Caco-2 (cell line): Measurements from ENCODE around the gene KIAA1755. TPM values are rescaled to one million over a fixed set of nuclear protein-coding genes. Genes with fewer than 3 reads are reported as not detected.

Source experiments
- BruUV-seq: library from RNA; stranded (reverse); fragments of 400-500 nt; replicated peaks from 2 replicates; lab custom pipeline; 2021; lab: Mats Ljungman, UMichigan
- CTCF ChIA-PET: fragments of 300-600 bp; sonication (Branson Sonifier 250); formaldehyde crosslinking; loops from one replicate; lab custom pipeline; 2022; ENCODE audit warnings: antibody characterized with exemption; lab: Charles Lee
- POLR2A ChIA-PET: fragments of 300-600 bp; sonication (Branson Sonifier 250); formaldehyde crosslinking; loops from one replicate; lab custom pipeline; 2022; ENCODE audit warnings: antibody characterized with exemption; lab: Charles Lee
- DNase-seq, 2 experiments: peaks; one replicate each; pipeline versions ENCODE4 v3.0.0 to v3.0.0-alpha.2; 2020 to 2022
- H3K27me3 ChIP-seq: replicated peaks from 2 replicates; pipeline ENCODE4 v1.6.0; 2011; ENCODE audit warnings: low read length; ENCODE audit not compliant: control insufficient read depth, insufficient read depth
- H3K36me3 ChIP-seq: 2 replicates; pipeline ENCODE4 v1.5.1; 2011; ENCODE audit warnings: low read length; ENCODE audit not compliant: control insufficient read depth, insufficient read depth
- H3K4me1 ChIP-seq: fragments of 250-450 bp; sonication (Bioruptor Pico); 2 replicates; pipeline ENCODE4 v1.5.1; 2020; ENCODE audit warnings: mild to moderate bottlenecking
- H3K4me3 ChIP-seq: 2 replicates; pipeline ENCODE4 v1.5.1; 2011; ENCODE audit warnings: low read depth, mild to moderate bottlenecking, control low read depth, low read length
- H3K9me3 ChIP-seq: fragments of 250-450 bp; sonication (Bioruptor Pico); 2 replicates; pipeline ENCODE4 v1.5.1; 2020; ENCODE audit warnings: mild to moderate bottlenecking, moderate library complexity
- H3K27ac Mint-ChIP-seq: one replicate; pipeline ENCODE4 v1.8.0; 2022; ENCODE audit warnings: mixed read lengths; ENCODE audit not compliant: unreplicated experiment
- H3K27me3 Mint-ChIP-seq: one replicate; pipeline ENCODE4 v1.8.0; 2022; ENCODE audit warnings: mixed read lengths; ENCODE audit not compliant: insufficient read depth, unreplicated experiment
- H3K36me3 Mint-ChIP-seq: one replicate; pipeline ENCODE4 v1.8.0; 2022; ENCODE audit warnings: mild to moderate bottlenecking, mixed read lengths; ENCODE audit not compliant: insufficient read depth, unreplicated experiment
- H3K4me1 Mint-ChIP-seq: one replicate; pipeline ENCODE4 v1.8.0; 2022; ENCODE audit warnings: low read depth, mixed read lengths; ENCODE audit not compliant: unreplicated experiment
- H3K4me3 Mint-ChIP-seq: one replicate; pipeline ENCODE4 v1.8.0; 2022; ENCODE audit warnings: mild to moderate bottlenecking, moderate library complexity, mixed read lengths; ENCODE audit not compliant: unreplicated experiment
- H3K9me3 Mint-ChIP-seq: one replicate; pipeline ENCODE4 v1.8.0; 2022; ENCODE audit warnings: mixed read lengths; ENCODE audit not compliant: unreplicated experiment
- intact Hi-C: fragments of 100-400 bp; cut with micrococcal nuclease; formaldehyde crosslinking; loops from one replicate; pipeline ENCODE4 v1.10.0; 2022; ENCODE audit not compliant: unreplicated experiment
- total RNA-seq: library from RNA; stranded (reverse); gene quantifications from 2 replicates; pipeline ENCODE4 v1.2.3, GENCODE V29; 2022
- TF ChIP-seq, protein P1 (sequence below), 2 experiments: fragments of 200-600 bp in 1 of 2; IDR thresholded peaks; 1 replicate in 1 of 2; 2 replicates in 1 of 2; pipeline versions ENCODE4 v1.5.1 to v1.8.0; 2011 to 2022; ENCODE audit warnings: antibody characterized with exemption in 1 of 2, control low read depth in 1 of 2, inconsistent platforms in 1 of 2, low read depth in 1 of 2, low read length in 1 of 2, mild to moderate bottlenecking in 1 of 2, moderate library complexity in 1 of 2; ENCODE audit not compliant: insufficient read depth in 1 of 2, severe bottlenecking in 1 of 2, unreplicated experiment in 1 of 2

KIAA1755 gene
- total RNA-seq, 1 experiment from 2014 or later, result 0.20 TPM

- no peak for DNase-seq
- Mint-ChIP-seq H3K9me3 (no peaks in the 10 kb centered on the region), H3K4me1 (no peaks in the 10 kb centered on the region), H3K4me3 (no peak overlapping the region), H3K27me3 (peaks cover 8% of the 10 kb centered on the region), H3K36me3 (no peaks in the 10 kb centered on the region), H3K27ac (no peak overlapping the region)
- BruUV-seq, result no TSS peak
- H3K4me3 ChIP-seq, result no peak overlapping the region
- no peaks in the 10 kb centered on the region for H3K9me3 ChIP-seq
- ChIA-PET CTCF (interaction anchor here (0.6 to 0.7 kb wide), 2 partner anchors 68 to 76 kb away, joined by 4 to 5 read pairs; no protein-coding TSS in a partner anchor), POLR2A (no interaction called here)
- H3K36me3 ChIP-seq, result no peaks in the 10 kb centered on the region
- H3K4me1 ChIP-seq, result peaks cover 8% of the 10 kb centered on the region
- H3K27me3 ChIP-seq, result no peaks in the 10 kb centered on the region
- intact Hi-C loops, result loop anchor here (10.0 kb wide), 1 partner anchor 244 kb away; no protein-coding TSS in a partner anchor
- TF ChIP-seq, protein P1, sequence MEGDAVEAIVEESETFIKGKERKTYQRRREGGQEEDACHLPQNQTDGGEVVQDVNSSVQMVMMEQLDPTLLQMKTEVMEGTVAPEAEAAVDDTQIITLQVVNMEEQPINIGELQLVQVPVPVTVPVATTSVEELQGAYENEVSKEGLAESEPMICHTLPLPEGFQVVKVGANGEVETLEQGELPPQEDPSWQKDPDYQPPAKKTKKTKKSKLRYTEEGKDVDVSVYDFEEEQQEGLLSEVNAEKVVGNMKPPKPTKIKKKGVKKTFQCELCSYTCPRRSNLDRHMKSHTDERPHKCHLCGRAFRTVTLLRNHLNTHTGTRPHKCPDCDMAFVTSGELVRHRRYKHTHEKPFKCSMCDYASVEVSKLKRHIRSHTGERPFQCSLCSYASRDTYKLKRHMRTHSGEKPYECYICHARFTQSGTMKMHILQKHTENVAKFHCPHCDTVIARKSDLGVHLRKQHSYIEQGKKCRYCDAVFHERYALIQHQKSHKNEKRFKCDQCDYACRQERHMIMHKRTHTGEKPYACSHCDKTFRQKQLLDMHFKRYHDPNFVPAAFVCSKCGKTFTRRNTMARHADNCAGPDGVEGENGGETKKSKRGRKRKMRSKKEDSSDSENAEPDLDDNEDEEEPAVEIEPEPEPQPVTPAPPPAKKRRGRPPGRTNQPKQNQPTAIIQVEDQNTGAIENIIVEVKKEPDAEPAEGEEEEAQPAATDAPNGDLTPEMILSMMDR (IDR thresholded peaks at IDR 0.05; ENCODE audit: insufficient read depth in 1 of 2, low read depth in 1 of 2, low read length in 1 of 2, severe bottlenecking in 1 of 2, unreplicated experiment in 1 of 2), result no peak
Measured at GRCh38 chr20:38298768-38299288, 38.3 kb upstream of the KIAA1755 start.

DNA sequence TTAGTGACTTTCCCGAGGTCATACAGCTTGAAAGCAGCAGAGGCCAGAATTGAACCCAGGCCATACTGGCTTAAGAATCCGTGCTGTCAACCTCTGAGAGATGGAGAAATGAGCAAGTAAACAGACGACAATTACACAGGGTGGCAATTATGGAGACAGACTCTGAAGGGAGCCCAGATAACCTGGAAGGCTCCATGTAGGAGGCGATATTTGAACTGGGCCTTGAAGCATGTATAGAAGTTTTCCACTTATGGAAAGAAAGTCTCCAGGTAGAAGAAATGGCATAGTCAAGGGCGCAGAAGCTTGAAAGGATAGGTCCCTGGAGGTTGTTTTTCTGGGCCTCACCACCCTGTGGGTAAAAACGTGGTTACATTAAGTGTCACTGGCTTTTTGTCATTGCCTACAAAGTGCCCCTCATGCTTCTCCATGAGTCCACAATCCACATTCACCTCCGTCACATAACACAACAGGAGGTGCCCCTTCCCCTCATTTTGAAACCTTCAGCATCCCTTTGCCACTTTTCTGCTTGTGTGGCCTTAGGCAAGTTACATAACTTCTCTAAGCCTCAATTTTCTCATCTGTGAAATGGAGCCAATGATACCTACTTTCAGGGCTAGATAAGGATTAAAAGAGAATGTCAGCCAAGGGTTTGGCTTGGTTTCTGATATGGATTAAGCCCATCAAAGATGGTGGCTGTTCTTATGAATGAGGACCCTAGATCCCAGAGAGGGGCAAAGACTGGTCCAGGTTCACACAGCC is 37.6 kb upstream of the KIAA1755 start:
- BruUV-seq, result no TSS peak
- Mint-ChIP-seq H3K27me3 (peaks cover 5% of the 10 kb centered on the region), H3K4me1 (no peaks in the 10 kb centered on the region), H3K9me3 (no peaks in the 10 kb centered on the region), H3K36me3 (no peaks in the 10 kb centered on the region), H3K4me3 (no peak overlapping the region), H3K27ac (no peak overlapping the region)
- CTCF ChIA-PET, result interaction anchor here (0.6 kb wide), 1 partner anchor 24 kb away, joined by 4 read pairs; no protein-coding TSS in a partner anchor
- Histone ChIP-seq H3K9me3 (no peaks in the 10 kb centered on the region), H3K27me3 (no peaks in the 10 kb centered on the region), H3K4me1 (peaks cover 8% of the 10 kb centered on the region), H3K4me3 (no peak overlapping the region), H3K36me3 (no peaks in the 10 kb centered on the region)
- DNase-seq, result no peak
- POLR2A ChIA-PET, result no interaction called here
- intact Hi-C loops, result loop anchor here (10.0 kb wide), 1 partner anchor 243 kb away; no protein-coding TSS in a partner anchor
- TF ChIP-seq, protein P1 (IDR thresholded peaks at IDR 0.05; ENCODE audit: insufficient read depth in 1 of 2, low read depth in 1 of 2, low read length in 1 of 2, severe bottlenecking in 1 of 2, unreplicated experiment in 1 of 2), result no peak

- no peaks in the 10 kb centered on the region for H3K9me3 ChIP-seq
- intact Hi-C loops, result loop anchor here (10.0 kb wide), 1 partner anchor 242 kb away; no protein-coding TSS in a partner anchor
- Mint-ChIP-seq H3K27ac (no peak overlapping the region), H3K4me3 (no peak overlapping the region), H3K36me3 (no peaks in the 10 kb centered on the region), H3K27me3 (no peaks in the 10 kb centered on the region), H3K9me3 (no peaks in the 10 kb centered on the region), H3K4me1 (no peaks in the 10 kb centered on the region)
- peaks cover 8% of the 10 kb centered on the region for H3K4me1 ChIP-seq
- no peak for DNase-seq
- TF ChIP-seq, protein P1 (IDR thresholded peaks at IDR 0.05; ENCODE audit: insufficient read depth in 1 of 2, low read depth in 1 of 2, low read length in 1 of 2, severe bottlenecking in 1 of 2, unreplicated experiment in 1 of 2), result no peak
- no peaks in the 10 kb centered on the region for H3K36me3 ChIP-seq
- BruUV-seq, result no TSS peak
- no peaks in the 10 kb centered on the region for H3K27me3 ChIP-seq
- ChIA-PET CTCF (no interaction called here), POLR2A (no interaction called here)
- no peak overlapping the region for H3K4me3 ChIP-seq
Measured at GRCh38 chr20:38296433-38296832, 35.9 kb upstream of the KIAA1755 start.
